HepG2 (cell line): ENCODE data around the gene KLHL11. TPM values are rescaled to one million over a fixed set of nuclear protein-coding genes. Genes with fewer than 3 reads are reported as not detected.
A peak's percentile ranks its signal among the peaks of the same experiment; 100 is the strongest.
"Not testable (repeated sequence)": the region's sequence is repeated elsewhere in the genome, so short reads cannot be mapped to it uniquely, and the experiment has no call there.

ENCODE experiments used
- ATAC-seq: fragments of 200-7000 bp; cut with Tn5 transposase; 3 replicates; pipeline ENCODE4 v1.9.1; 2020; ENCODE audit warnings: mild to moderate bottlenecking, moderate library complexity
- BruUV-seq: library from RNA; stranded (reverse); fragments of 400-500 nt; replicated peaks from 2 replicates; lab custom pipeline; 2021; lab: Mats Ljungman, UMichigan
- CTCF ChIA-PET: fragments of 300-600 bp; formaldehyde crosslinking; extraction: SDS; loops from one replicate; lab custom pipeline; 2021; ENCODE audit warnings: low total read pairs, inconsistent platforms, low intra/inter-chr PET ratio; lab: Yijun Ruan, JAX
- POLR2A ChIA-PET: fragments of 350-600 bp; sonication (Branson Sonifier 250); formaldehyde crosslinking; loops from one replicate; lab custom pipeline; 2020; ENCODE audit warnings: antibody characterized with exemption, inconsistent platforms; lab: Yijun Ruan, JAX
- DNase-seq: peaks from one replicate; pipeline ENCODE4 v3.0.0-alpha.2; 2015; ENCODE audit warnings: low spot score
- FAIRE-seq: peaks from 3 replicates; lab custom pipeline; 2011; peaks lifted over from hg19 to GRCh38; lab: Jason Lieb, UNC
- H2AFZ ChIP-seq: one replicate; pipeline ENCODE4 v1.6.1; 2011; ENCODE audit warnings: low read length, inconsistent platforms
- H3K27ac ChIP-seq: fragments of 300-600 bp; 3 replicates; pipeline ENCODE4 v1.8.0; 2011; ENCODE audit warnings: mixed run types, mild to moderate bottlenecking, mixed read lengths, low read length, inconsistent platforms; ENCODE audit not compliant: insufficient read depth; ENCODE audit errors: extremely low read length
- H3K27me3 ChIP-seq, 2 experiments: fragments of 200-600 bp in 1 of 2; 2 replicates in 1 of 2; 3 replicates in 1 of 2; pipeline versions ENCODE4 v1.6.0 to v1.8.0; 2011; ENCODE audit warnings: low read length in 2 of 2, mild to moderate bottlenecking in 2 of 2, moderate library complexity in 2 of 2, inconsistent platforms in 1 of 2; ENCODE audit not compliant: insufficient read depth in 2 of 2, control insufficient read depth in 1 of 2
- H3K36me3 ChIP-seq, 2 experiments: fragments of 200-600 bp in 1 of 2; replicated peaks in 1 of 2; 2 replicates in 1 of 2; 3 replicates in 1 of 2; pipeline versions ENCODE4 v1.5.1 to v1.8.0; 2011; ENCODE audit warnings: low read length in 2 of 2, inconsistent platforms in 1 of 2; ENCODE audit not compliant: insufficient read depth in 2 of 2, control insufficient read depth in 1 of 2
- H3K4me1 ChIP-seq: 2 replicates; pipeline ENCODE4 v1.5.1; 2012; ENCODE audit warnings: low read length, inconsistent platforms; ENCODE audit not compliant: insufficient read depth
- H3K4me2 ChIP-seq: 2 replicates; pipeline ENCODE4 v1.6.0; 2011; ENCODE audit warnings: low read depth, low read length, inconsistent platforms
- H3K4me3 ChIP-seq, 3 experiments: fragments of 200-600 bp in 1 of 3; sonication (generic), shearing (Covaris generic) in 1 of 3; replicated peaks in 1 of 3; 2 replicates each; pipeline ENCODE4 v1.5.1; 2011 to 2016; ENCODE audit warnings: low read length in 3 of 3, inconsistent platforms in 2 of 3, low read depth in 2 of 3, mild to moderate bottlenecking in 2 of 3, control low read depth in 1 of 3, mixed read lengths in 1 of 3; ENCODE audit not compliant: insufficient read depth in 1 of 3
- H3K79me2 ChIP-seq: one replicate; pipeline ENCODE4 v1.6.1; 2011; ENCODE audit warnings: low read length, inconsistent platforms; ENCODE audit not compliant: insufficient read depth
- H3K9ac ChIP-seq: 2 replicates; pipeline ENCODE4 v1.6.0; 2011; ENCODE audit warnings: mild to moderate bottlenecking, low read depth, low read length, inconsistent platforms; ENCODE audit not compliant: insufficient read depth
- H3K9me3 ChIP-seq: 2 replicates; pipeline ENCODE4 v1.5.1; 2012; ENCODE audit warnings: mild to moderate bottlenecking, low read length
- H4K20me1 ChIP-seq: 2 replicates; pipeline ENCODE4 v1.6.0; 2011; ENCODE audit warnings: inconsistent platforms, mild to moderate bottlenecking, low read length, moderate library complexity; ENCODE audit not compliant: insufficient read depth
- ATF7-NPFF ChIP-seq: sonication (generic); formaldehyde crosslinking; IDR thresholded peaks from 2 replicates; pipeline ENCODE4 v1.8.1; 2023; ENCODE audit warnings: mild to moderate bottlenecking, low read depth, missing genetic modification reagents, moderate library complexity
- CBX1 ChIP-seq: IDR thresholded peaks from one replicate; pipeline ENCODE4 v1.6.1; 2016; ENCODE audit warnings: antibody characterized with exemption, low read depth
- KAT7 ChIP-seq: IDR thresholded peaks from 2 replicates; pipeline ENCODE4 v1.6.1; 2018; ENCODE audit warnings: borderline replicate concordance, missing compliant biosample characterization
- MED1 ChIP-seq: sonication (generic); formaldehyde crosslinking; IDR thresholded peaks from 2 replicates; pipeline ENCODE4 v1.4.0; 2020; ENCODE audit warnings: missing genetic modification reagents
- NFYC ChIP-seq: IDR thresholded peaks from 2 replicates; pipeline ENCODE4 v1.6.1; 2016; ENCODE audit warnings: missing genetic modification reagents, missing compliant biosample characterization
- PHF21A ChIP-seq: sonication (generic); formaldehyde crosslinking; IDR thresholded peaks from 2 replicates; pipeline ENCODE4 v1.5.0; 2020; ENCODE audit warnings: mild to moderate bottlenecking, missing genetic modification reagents
- POLR2A ChIP-seq, 2 experiments: IDR thresholded peaks; 2 replicates each; pipeline ENCODE4 v1.6.1; 2011; ENCODE audit warnings: low read depth in 2 of 2, low read length in 2 of 2, mild to moderate bottlenecking in 1 of 2, moderate library complexity in 1 of 2; ENCODE audit not compliant: insufficient read depth in 1 of 2
- ZNF354B ChIP-seq: sonication (generic); formaldehyde crosslinking; IDR thresholded peaks from 2 replicates; pipeline ENCODE4 v1.8.0; 2022; ENCODE audit warnings: mild to moderate bottlenecking, missing genetic modification reagents
- ZNF431 ChIP-seq: sonication (generic); formaldehyde crosslinking; IDR thresholded peaks from 2 replicates; pipeline ENCODE4 v1.9.0; 2022; ENCODE audit warnings: missing genetic modification reagents, low read depth, mild to moderate bottlenecking, borderline replicate concordance
- ZNF446 ChIP-seq: sonication (generic); formaldehyde crosslinking; IDR thresholded peaks from 2 replicates; pipeline ENCODE4 v1.5.0; 2020; ENCODE audit warnings: mild to moderate bottlenecking, missing genetic modification reagents
- WGBS: methylation state at CpG from one replicate; pipeline ENCODE4 v1.1.6; 2017; ENCODE audit warnings: low lambda C conversion rate; 5-methylcytosine and 5-hydroxymethylcytosine counted together
- in situ Hi-C: cut with HindIII; loops from 2 replicates; pipeline ENCODE4 v1.10.0; 2017; ENCODE audit warnings: low pct_unique_long_range_greater_than_20kb; ENCODE audit not compliant: extremely low pct_ligation_motif_present
- intact Hi-C: fragments of 100-400 bp; cut with micrococcal nuclease; formaldehyde crosslinking; loops from one replicate; pipeline ENCODE4 v1.10.0; 2022; ENCODE audit not compliant: unreplicated experiment
- polyA plus RNA-seq, 8 experiments: library from polyadenylated mRNA; depleted of rRNA in 3 of 8; stranded (reverse) in 7 of 8; unstranded in 1 of 8; fragments of >200 nt; fragmentation: Illumina TruSeq in 4 of 8; extraction: Trizol in 4 of 8; gene quantifications; 2 replicates each; pipeline versions ENCODE4 v1.2.1 to v1.2.3, GENCODE V29; 2011 to 2016; ENCODE audit warnings: low read depth in 4 of 8, missing spikeins in 1 of 8, mixed read lengths in 1 of 8; ENCODE audit not compliant: insufficient read depth in 1 of 8
- total RNA-seq, 5 experiments: library from RNA; depleted of rRNA; stranded (reverse); fragments of >200 nt; fragmentation: Illumina TruSeq; extraction: Trizol; gene quantifications; 2 replicates each; pipeline ENCODE4 v1.2.3, GENCODE V29; 2016; ENCODE audit warnings: low read depth in 1 of 5
- TF ChIP-seq, protein P1 (sequence below): sonication (generic); formaldehyde crosslinking; IDR thresholded peaks from 2 replicates; pipeline ENCODE4 v1.5.0; 2020; ENCODE audit warnings: mild to moderate bottlenecking, missing genetic modification reagents, moderate library complexity

KLHL11 gene
- total and polyA plus RNA-seq, 2 of the 13 experiments (the other 11 are each of a cell fraction or from before 2014, with no cell fraction given): 7.7 to 27.5 TPM

DNA sequence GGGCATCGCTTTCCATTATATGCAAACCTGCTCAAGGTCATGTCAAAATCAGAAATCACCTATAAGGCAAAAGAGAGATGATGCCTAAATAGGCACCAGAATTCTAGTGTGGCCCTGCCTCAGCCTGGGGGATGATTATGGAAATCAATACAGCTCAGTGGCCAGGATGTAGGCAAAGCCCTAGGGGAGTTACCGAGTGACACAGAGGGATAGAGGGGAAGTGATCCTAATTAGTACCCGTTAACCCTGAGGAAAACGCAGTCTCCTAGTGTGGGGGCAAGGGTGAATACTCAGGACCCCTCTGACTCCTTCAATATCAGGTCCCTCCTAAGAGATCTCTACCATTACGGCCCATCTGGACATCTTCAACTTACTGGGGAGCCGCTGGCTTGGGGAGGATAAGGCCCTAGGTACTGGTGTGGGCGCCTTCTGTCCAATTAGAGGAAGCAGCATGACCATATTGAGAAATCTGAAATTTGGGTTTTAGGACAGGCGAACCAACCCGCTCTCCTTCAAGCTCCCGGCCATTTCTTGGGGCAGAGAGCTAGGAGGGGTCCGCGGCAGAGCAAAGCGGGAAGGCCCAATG, 29.9 kb downstream of the KLHL11 start (continued):
- TF ChIP-seq ZNF431 (0 out of 2 replicates have a peak, but pooled peaks have one; percentile 3), PHF21A (CRISPR knock-in tag) (no peak), ATF7-NPFF (CRISPR knock-in tag) (0 out of 2 replicates have a peak, but pooled peaks have one; percentile 60), NFYC (CRISPR knock-in tag) (no peak), CBX1 (no peak), ZNF354B (CRISPR knock-in tag) (no peak), POLR2A (IDR thresholded peaks at IDR 0.05; ENCODE audit: insufficient read depth in 1 of 2, low read depth in 2 of 2, low read length in 2 of 2) (0 out of 4 replicates have a peak, but pooled peaks of 1 of the 2 experiments have one; percentile 12), KAT7 (0 out of 2 replicates have a peak, but pooled peaks have one; percentile 9), ZNF446 (CRISPR knock-in tag) (no peak), MED1 (CRISPR knock-in tag) (0 out of 2 replicates have a peak, but pooled peaks have one; percentile 4)
- TF ChIP-seq, protein P1, sequence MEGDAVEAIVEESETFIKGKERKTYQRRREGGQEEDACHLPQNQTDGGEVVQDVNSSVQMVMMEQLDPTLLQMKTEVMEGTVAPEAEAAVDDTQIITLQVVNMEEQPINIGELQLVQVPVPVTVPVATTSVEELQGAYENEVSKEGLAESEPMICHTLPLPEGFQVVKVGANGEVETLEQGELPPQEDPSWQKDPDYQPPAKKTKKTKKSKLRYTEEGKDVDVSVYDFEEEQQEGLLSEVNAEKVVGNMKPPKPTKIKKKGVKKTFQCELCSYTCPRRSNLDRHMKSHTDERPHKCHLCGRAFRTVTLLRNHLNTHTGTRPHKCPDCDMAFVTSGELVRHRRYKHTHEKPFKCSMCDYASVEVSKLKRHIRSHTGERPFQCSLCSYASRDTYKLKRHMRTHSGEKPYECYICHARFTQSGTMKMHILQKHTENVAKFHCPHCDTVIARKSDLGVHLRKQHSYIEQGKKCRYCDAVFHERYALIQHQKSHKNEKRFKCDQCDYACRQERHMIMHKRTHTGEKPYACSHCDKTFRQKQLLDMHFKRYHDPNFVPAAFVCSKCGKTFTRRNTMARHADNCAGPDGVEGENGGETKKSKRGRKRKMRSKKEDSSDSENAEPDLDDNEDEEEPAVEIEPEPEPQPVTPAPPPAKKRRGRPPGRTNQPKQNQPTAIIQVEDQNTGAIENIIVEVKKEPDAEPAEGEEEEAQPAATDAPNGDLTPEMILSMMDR (CRISPR knock-in tag): no peak

- BruUV-seq, H3K9me3 ChIP-seq, H3K9ac ChIP-seq, H3K4me3 ChIP-seq, H3K27me3 ChIP-seq, POLR2A ChIA-PET, H3K27ac ChIP-seq, H3K4me2 ChIP-seq, CTCF ChIA-PET, ATAC-seq, H4K20me1 ChIP-seq, H3K79me2 ChIP-seq, intact Hi-C loops, DNase-seq, FAIRE-seq, in situ Hi-C loops, H2AFZ ChIP-seq: not testable (repeated sequence)
- Histone ChIP-seq H3K4me1 (peaks cover 20% of the 10 kb centered on the region), H3K36me3 (peaks cover 26 to 57% of the 10 kb centered on the region in 2 experiments)
- 88% methylated on average over 10 of the region's 10 CpGs for WGBS
Measured at GRCh38 chr17:41829961-41830360, 35.3 kb downstream of the KLHL11 start.
